NCI-H2107 treated with DMSO at 0.1 percent for 48 hours (cell line): ENCODE data around the gene PSG11.
"Not testable (repeated sequence)": the region's sequence is repeated elsewhere in the genome, so short reads cannot be mapped to it uniquely, and the experiment has no call there.

Source experiments
- DNase-seq: peaks from one replicate; lab custom pipeline; 2025; ENCODE audit not compliant: unreplicated experiment; lab: John Stamatoyannopoulos, UW

PSG11 gene

GRCh38 chr19:42989186-42989585 lies 37.1 kb downstream of the PSG11 start:
- DNase-seq: not testable (repeated sequence)

DNA sequence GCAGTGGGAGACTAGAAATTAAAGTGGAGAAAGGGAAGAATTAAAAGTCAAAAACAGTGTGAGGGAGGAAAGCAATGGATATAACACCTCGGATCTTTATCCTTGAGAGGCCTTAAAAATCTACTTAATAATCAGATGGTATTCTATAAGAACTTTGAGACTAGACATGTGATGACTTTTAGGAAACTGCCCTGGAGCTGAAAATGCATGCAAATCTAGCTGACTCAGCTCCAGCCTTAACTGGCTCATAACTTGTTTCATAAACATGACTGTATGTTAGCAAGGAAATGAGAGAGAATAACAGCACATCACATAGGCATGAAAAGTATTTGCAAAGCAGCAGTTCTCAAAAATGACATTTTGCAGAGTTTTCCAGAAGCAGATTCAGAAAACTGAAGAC lies 38.1 kb downstream of the PSG11 start:
- DNase-seq: not testable (repeated sequence)

- DNase-seq: no peak
These were observed 40.7 kb downstream of the PSG11 start for GRCh38 chr19:42985588-42985987.

DNA sequence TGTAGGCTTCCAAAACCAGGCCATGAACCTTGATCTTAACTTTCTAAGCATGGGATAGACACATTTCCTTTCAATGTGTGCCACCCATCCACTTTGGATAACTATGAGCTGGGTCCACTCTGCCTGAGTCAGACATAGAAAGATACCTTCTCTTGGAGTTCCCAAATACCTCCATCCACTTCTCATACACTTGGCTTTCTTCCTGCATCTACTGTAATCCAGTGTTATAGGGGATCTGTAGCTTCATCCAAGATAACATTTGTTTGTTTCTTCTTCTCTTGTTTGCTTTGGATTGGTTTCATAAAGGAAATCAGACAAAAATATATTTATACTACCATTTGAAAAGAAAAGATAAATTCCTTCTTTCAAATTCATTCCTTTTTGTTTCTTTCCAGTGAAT lies 44.2 kb downstream of the PSG11 start:
- DNase-seq: not testable (repeated sequence)

- DNase-seq: not testable (repeated sequence)
These were observed 54.8 kb downstream of the PSG11 start for GRCh38 chr19:42971451-42971850.

DNA sequence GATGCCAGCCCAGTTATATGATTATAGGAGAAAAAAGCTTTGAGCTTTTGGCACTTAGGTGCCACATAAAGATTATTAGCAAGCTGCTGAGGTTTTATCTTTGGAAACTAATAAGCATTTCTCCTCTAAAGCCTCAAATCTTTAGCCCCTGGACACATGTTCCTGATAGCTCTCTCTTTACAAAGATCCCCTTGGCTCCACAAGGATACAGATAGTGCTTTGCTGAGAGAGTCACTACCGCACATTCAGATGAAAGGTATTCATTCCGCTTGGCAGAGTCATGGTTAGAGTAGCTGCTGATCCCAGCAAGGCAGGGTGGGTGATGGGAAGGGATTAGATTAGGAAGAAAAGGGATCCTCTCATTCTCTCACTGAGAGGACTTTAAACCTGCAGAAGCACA lies 61.1 kb downstream of the PSG11 start:
- no peak for DNase-seq

GRCh38 chr19:42961119-42961518 lies 65.2 kb downstream of the PSG11 start:
- DNase-seq: no peak
